Left renal pelvis (tissue), 4 donors: ENCODE measurements around the gene FNBP1. TPM values are rescaled to one million over a fixed set of nuclear protein-coding genes. Genes with fewer than 3 reads are reported as not detected.

Source experiments
- DNase-seq, 4 donors: peaks; one replicate each; pipeline ENCODE4 v3.0.0-alpha.2; 2013; ENCODE audit warnings: low read depth in 4 of 4, low spot score in 3 of 4
- polyA plus RNA-seq, 4 donors: library from polyadenylated mRNA; unstranded; fragments of 120-200 nt; gene quantifications; one replicate each; pipeline ENCODE4 v1.2.1, GENCODE V29; 2013; ENCODE audit not compliant: insufficient read length in 4 of 4

Gene FNBP1
- 10 to 100 TPM; 44.4 to 53.8 (median 50.0) TPM for polyA plus RNA-seq

DNA sequence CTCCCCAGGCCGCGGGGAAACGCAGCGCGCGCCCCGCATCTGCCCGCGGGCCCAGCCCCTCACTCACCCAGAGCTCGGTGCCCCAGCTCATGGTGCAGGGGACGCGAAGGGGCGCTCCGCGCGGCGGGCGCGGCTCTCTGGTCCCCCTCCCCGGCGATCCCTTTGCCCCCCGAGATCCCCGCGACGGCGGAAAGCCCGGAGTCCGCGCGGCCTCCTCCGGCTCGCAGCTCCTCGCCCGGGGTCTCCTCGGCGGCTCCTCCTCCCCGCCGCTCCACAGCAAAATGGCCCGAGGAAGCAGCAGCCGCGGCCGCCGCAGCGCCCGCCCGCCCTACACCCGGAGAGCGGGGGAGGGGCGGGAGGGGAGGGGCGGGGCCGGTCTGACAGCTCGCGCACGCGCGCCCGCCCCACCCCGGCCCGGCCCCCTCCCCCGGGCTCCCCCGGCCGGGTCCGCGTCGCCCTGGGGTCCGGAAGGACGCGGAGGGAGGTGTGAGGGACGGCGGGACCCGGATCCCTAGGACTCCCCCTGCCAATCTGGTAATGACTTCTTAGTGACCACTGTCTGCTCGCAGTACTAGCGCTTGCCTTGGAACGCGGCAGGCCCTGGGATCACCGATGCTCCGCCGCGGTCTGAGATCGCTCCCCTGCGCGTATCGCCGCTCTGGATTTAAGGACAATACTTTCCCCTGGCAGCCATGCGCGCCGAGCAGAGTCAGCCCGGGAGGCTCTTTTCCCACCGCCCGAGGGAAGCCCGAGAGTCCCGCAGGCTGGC lies at the start of gene FNBP1:
Gene FNBP1 (minus strand): TSS at position 305 of the 769 bp plus-strand sequence. CDS start 214 bp downstream, at position 91.
- DNase-seq = peak in 3 of 4 donors; percentile 52 to 76 (median 60)

DNA sequence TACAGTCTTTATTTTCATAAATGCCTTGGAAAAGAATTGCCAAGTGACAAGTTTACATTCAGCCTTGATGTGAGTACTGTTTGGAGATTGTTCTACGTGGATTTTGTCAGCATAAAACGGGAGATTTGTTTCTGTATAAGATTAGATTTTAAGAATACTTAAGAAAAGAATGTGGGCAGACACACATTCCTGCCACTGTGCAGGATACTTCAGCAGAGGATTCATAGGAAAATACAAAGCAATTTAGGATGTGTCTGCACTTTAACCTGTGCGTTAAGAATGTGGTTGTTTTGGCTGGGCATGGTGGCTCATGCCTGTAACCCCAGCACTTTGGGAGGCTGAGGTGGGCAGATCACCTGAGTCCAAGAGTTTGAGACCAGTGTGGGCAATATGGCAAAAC lies 47.9 kb upstream of the FNBP1 start:
- no peak for DNase-seq

DNA sequence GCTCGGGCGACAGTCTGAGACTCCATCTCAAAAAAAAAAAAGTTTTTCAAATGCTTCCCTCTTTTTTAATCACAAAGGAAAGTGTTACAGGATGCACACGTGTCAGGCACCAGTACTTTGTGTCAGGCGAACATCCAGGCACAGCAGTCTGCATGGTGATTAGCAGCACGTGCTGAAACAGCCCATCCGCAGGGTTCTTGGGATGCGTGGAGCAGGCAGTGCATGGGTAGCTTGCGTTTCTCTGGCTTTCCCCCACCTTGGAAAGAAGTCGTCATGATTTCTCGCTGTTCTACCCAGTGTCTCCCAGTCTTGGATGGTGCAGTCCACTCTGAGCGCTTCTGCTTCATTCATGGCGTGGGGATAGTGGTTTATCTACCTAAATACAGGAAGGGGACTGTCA lies 46.2 kb upstream of the FNBP1 start:
- DNase-seq = no peak

DNA sequence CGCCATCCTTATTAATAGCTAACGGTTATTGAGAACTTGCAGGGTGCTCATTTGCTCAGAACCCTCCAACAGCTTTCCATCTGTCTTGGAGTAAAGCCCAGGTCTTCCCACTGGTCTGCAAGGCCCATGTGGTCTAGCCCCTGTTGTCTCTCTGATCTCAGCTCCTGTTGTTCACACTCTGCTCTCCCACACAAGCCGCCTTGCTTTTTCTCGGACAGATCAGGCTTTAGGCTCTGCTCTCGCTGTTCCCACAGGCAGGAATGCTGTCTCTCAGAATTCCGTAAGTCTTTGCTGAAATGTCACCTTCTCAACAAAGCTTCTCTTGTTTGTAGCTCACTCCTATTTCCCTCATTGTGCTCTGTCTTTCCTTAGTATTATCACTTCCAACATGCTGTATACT lies 45.1 kb upstream of the FNBP1 start:
- no peak for DNase-seq

DNA sequence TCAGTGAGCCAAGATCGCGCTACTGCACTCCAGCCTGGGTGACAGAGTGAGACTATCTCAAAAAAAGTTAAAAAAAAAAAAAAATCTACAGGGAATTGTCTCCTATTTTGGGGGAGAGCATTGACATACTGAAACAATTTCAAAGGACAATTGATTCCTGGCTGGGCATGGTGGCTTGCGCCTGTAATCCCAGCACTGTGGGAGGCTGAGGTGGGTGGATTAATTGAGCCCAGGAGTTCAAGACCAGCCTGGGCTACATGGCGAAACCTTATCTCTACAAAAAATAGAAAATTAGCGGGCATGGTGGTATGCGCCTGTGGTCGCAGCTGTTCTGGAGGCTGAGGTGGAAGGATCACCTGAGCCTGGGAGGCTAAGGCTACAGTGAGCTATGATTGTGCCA lies 41.3 kb upstream of the FNBP1 start:
- DNase-seq = no peak

DNA sequence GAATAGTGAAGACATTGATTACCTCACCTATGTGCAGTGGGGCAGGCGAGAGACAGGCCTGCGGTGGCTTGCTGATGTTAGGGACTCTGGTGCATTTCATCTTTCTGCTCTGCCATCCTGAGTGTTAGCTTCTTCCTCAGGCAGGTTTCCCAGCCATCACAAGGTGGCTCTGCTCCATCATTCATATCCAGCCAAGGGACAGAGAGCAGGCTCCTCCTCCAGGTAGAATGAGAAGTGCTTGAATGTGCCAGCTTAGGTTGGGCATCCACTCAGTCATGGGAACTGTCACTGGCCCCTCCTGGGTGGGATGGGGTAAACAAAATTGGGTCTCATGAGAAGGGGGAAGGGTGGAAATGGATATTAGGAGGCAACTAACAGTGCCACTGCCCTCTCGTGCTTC lies 35.6 kb upstream of the FNBP1 start:
- DNase-seq = no peak

DNA sequence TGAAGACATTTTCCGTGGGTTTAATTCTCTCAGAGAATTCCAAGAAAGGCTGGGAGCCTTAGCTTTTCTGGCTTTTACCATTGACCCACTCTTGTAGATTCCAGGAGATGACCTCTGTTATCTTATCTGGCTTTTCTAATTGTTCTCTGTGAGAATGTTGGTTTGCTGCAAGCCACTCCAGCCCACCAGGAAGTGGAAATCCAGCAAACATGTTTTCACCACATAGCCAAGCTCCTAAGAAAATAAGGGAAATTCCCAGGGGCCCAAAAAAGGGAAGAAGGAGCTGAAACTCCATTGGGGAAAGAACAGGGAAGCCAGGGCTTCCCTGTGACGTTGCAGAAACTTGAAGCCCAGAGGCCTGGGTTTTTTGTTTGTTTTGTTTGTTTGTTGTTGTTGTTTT lies 30.4 kb upstream of the FNBP1 start:
- peak in 1 of 4 donors; percentile 39 for DNase-seq

DNA sequence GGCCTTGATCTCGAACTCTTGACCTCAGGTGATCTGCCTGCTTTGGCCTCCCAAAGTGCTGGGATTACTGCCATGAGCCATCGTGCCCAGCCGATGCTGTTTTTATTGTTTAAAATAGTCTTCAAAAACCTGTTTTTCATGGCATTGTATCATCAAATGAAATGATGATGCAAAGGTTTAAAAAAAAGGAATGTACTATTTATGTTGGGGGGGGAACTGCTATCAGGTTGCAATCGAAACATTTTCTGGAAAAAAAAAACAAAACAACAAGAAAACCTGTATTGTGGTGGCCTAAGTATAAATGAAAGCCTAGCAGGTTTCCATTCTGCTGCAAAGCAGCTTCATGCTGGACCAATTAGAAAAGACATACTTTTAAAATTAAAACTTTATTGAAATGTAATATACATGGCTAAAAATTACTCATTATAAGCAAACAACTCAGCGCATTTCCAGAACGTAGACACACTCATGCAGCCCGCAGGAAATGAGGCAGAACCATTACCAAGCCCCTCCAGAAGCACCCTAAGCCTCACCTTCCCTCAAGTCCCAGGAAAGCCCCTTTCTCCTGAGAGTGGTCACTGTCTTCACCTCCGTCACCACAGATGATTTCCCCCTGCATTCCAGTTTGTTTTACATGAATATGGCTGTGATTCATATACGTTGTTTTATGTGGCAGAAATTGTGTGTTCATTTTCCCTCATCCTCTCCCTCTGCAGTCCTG lies 29.7 kb upstream of the FNBP1 start:
- no peak for DNase-seq

DNA sequence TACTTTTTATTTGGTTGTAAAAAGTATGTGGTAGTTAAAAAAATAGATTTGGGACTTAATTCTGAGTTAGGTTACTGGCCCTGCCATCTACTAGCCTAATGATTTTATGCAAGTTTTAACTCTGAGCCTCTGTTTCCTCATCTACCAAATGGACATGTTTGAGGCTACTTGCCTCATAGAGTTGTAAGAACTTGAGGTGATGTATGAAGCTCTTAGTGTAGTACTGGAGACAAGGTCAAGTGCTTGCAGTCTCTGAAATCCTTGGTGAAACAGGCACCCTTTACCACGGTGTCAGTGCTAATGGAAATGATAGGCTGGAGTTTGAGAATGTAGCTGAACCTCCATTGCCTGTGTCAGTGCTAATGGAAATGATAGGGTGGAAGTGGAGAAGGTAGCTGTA lies 26.1 kb upstream of the FNBP1 start:
- DNase-seq = no peak

DNA sequence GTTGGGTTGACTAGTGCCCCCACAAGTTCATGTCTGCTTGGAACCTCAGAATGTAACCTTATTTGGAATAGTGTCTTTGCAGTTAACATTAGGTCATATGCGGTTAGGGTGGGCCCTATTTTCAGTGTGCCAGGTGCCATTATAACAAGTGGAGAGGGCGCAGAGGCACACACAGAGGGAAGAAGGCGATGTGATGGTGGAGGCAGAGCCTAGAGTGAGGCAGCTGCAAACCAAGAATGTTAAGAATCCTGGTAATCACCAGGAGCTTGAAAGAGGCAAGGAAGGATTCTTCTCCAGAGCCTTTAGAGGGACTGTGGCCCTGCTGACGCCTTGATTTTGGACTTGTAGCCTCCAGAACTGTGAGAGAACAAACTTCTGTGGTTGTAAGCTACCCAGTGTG lies 21.6 kb upstream of the FNBP1 start:
- DNase-seq = no peak

DNA sequence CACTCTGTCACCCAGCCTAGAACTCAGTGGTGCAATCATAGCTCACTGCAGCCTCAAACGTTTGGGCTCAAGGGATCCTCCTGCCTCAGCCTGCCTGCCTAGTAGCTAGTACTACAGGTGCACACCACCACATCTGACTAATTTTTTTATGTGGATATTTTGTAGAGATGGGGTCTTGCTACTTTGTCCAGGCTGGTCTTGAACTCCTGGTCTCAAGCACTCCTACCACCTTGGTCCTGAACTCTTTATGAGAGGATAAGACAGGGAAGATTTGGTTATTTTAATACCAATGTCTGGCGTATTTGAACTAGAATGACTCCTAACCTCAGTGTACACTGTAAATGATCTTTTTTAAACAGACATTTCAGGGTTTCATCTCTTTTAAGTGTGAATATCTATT lies 19.8 kb upstream of the FNBP1 start:
- no peak for DNase-seq

DNA sequence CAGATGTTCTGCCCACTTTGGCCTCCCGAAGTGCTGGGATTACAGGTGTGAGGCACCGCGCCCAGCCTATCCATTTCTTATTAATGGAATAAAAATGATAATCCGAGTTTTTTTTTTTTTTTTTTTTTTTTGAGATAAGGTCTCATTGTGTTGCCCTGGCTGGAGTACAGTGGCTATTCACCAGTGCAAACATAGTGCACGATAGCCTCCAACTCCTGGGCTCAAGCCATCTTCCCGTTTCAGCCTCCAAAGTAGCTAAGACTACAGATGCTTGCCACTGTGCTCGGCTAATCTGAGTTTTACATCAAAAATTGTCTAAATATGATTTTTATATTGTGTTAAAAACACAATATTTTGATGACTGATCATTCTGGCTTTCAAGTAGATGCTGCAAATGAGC lies 17.3 kb upstream of the FNBP1 start:
- no peak for DNase-seq

DNA sequence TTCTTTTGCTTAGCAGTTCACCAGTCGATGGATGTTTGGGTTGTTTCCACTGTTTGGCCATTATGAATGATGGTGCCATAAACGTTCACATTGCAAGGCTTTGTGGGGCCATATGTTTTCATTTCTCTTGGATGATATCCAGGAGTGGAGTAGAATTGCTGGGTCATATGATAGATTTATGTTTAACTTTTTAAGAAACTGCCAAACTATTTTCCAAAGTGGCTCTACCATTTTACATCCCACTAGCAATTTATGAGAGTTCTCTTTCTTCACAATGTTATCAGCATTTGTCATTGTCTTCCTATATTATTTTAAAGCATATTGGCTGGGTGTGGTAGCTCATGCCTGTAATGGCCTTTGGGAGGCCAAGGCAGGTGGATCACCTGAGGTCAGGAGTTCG lies 15.9 kb upstream of the FNBP1 start:
- no peak for DNase-seq

DNA sequence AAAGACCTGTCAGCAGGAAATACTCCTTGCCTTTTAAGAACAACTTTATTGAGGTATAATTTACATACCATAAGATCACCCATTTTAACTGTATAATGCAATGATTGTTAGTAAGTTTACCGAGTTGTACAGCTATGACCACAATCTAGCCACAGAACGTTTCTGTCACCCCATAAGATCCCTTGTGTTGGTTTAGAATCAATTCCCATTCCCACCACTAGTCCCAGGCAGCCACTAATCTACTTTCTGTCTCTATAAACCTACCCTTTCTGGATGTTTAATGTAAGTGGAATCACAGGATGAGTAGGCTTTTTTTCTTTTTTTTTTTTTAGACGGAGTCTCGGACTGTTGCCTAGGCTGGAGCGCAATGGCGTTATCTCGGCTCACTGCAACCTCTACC lies 15.2 kb upstream of the FNBP1 start:
- no peak for DNase-seq

DNA sequence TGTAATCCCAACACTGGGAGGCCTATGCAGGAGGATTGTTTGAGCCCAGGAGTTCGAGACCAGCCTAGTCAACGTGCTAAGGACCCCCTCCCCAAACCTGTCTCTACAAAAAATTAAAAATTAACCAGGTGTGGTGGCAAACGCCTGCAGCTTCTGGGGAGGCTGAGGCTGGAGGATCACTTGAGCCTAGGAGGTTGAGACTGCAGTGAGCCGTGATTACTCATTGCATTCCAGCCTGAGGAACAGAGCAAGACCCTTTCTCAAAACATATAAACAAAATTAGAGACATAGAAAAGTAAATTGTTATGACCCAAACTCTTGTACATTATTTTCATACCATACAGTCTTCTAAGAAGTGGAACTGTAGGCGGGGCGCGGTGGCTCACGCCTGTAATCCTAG lies 11.8 kb upstream of the FNBP1 start:
- no peak for DNase-seq

DNA sequence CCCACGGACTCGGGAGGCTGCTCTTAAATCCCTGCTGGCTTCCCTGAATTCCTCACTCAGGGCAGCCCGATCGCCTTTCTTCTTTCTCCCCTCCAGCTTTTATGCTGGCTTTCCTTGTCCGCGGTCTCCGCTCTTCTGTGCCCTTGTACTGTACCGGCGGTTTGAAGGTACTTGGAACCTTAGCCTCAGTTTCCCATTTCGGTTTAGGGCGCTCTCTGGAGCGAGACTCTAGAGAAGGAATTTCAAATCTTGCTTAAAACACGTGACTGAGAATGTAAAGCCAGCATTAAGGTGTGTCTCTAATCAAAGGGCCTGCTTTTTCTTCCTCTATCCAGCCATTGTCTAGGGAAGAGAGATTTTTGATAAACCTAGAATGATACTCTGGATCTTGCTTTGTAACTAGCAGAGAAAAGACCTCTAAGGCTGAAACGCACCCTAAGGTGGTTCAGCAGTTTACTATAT lies 11.4 kb upstream of the FNBP1 start:
- no peak for DNase-seq

DNA sequence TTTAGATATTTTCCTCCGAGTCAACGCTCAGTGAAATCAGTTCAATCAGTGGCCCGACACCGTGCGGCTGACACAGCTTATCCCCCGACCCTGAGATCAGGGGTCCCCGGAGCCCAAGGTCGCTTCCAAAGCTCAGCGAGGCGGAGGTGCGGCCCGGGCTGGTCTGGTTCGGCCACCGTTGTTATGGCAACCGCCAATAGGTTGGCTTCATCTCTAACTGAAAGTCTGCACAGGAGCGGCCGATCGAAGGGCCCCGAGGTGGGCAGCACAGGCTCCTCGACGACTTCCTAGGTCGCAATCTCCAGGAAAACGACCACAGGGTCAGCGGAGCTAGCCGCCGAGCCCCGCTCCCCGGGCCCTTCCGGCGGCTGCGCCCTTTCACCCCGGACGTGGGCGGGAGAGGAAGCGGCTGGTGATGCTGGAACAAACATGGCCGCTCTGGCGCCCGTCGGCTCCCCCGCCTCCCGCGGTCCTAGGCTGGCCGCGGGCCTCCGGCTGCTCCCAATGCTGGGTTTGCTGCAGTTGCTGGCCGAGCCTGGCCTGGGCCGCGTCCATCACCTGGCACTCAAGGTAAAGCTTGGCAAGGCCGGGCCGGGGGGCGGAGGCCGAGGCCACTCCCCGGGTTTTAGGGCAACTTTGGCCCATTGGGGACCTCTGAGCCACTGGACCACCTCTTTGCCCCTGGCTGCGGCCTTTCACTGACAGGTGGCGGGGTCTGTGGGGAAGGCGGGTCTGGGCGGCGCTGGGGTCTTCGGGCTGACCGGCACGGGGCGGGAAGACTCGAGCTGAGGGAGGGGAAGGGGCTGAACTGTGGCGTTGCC lies 10.7 kb upstream of the FNBP1 start, which contains the start of gene GPR107:
Gene GPR107 (plus strand): TSS at position 403 of the 821 bp plus-strand sequence. CDS start 27 bp downstream, at position 430.
- DNase-seq = peak in 2 of 4 donors; percentile 65 to 75

DNA sequence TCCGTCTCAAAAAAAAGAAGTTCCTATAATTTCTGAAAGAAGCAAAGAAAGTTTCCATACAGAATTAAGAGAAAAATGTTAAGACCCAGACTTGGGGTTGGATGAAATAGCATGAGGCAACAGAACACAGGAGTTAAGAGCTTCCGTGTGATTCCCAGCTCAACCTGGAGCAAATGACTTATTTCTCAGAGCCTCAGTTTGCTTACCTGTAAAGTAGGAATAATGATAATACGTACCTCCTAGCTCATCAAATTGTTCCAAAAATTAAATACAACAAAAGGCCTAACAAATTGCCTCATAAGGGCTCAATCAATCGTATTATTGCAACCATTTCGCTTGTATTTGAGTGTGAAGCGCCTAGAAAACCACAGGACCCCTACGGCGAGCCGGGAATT lies 10.1 kb upstream of the FNBP1 start:
- DNase-seq = no peak

DNA sequence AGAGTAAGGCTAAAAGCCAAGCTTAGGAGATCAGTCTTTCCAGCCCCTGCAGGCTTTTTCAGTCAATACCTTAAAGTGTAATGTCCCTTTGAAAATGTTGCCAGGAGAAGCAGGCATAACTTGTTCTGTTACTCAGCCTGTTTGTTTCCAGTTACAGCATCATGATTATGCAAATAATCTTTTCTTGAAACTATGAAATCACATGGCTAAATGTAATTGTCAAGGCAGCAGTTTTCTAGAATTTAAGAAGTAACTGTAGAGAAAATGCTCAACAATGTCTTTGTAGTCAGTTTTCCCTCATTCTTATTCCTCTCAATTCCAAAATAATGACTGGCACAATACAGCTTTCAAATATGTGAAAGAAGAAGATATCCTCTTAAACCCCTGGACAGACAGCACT lies 8.9 kb upstream of the FNBP1 start:
- DNase-seq = no peak

DNA sequence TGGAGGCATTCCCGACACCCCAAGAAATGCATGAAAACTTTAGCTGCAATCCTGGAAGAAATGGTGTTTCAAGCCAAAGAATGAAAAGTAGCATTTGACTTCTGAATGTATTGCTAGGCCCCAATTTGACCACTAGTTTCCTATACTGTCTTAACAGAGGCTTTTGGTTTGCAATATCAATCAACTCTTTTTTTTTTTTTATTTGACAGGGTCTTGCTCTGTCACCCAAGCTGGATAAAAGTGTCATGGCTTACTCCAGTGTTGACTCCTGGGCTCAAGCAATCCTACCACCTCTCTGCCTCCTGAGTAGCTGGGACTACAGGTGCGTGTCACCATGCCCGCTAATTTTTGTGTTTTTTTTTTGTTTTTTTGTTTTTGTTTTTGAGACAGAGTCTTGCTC lies 7.5 kb upstream of the FNBP1 start:
- no peak for DNase-seq
